HG02798 (cell line): Measurements from ENCODE around the gene COQ2.

Source experiments
- ATAC-seq: cut with Tn5 transposase; IDR thresholded peaks from one replicate; pipeline ENCODE4 v1.9.1; 2021; ENCODE audit warnings: mild to moderate bottlenecking; ENCODE audit not compliant: unreplicated experiment, poor library complexity

Gene COQ2

GRCh38 chr4:83219344-83220331, 65.0 kb downstream of the COQ2 start:
- ATAC-seq, result no peak

- ATAC-seq, result peak; percentile 91
Measured at GRCh38 chr4:83217721-83218522, 66.7 kb downstream of the COQ2 start.

DNA sequence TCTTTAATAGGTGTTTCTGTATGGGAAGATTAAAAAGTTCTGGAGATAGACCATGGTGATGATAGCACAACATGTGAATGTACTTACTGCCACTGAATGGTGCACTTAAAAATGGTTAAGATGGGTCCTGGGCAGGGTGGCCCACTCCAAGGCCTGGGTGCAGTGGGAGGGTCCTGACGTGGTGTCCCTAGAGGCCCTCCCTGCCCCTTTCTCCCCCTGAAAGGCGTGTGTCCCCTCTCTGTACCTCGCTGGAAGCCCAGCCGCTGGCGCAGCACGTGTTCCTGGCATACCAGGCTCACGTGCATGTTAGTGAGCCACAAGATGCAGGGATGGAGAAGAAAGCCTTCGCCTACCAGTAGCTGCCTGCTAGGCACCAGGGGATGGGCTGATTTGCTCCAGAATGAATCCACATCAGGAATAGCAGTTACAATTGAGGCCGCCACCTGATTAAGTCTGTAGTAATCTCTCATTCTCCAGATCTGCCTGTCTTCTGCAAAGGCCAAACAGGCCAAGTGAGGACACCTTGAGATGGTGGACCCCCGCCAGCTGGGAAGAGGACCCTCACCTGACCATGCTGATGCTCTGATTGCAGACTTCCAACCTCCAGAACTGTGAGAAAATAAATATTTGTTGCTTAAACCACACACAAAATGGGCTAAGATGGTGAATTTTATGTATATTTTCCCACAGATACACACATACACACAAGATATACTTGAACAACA, 67.5 kb downstream of the COQ2 start:
- ATAC-seq, result no peak

DNA sequence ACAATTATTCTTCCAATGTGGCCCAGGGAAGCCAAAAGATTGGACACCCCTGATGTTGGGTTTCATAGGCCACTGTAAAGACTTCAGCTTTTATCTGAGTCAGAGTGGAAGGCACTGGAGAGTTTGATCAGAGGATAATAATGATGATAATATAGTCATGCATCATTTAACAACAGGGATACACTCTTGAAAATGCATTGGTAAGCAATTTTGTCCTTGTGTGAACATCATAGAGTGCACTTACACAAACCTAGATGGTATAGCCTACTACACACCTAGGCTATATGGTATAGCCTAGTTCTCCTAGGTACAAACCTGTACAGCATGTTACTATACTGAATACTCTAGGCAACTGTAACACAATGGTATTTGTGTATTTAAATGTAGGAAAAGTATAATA, 70.5 kb downstream of the COQ2 start:
- ATAC-seq, result no peak
